Fibroblast of villous mesenchyme (primary cell): Measurements from ENCODE around the gene KBTBD4. TPM values are rescaled to one million over a fixed set of nuclear protein-coding genes. Genes with fewer than 3 reads are reported as not detected.

ENCODE experiments used
- DNase-seq: peaks from one replicate; pipeline ENCODE4 v3.0.0-alpha.2; 2010; ENCODE audit warnings: low read depth
- H3K4me3 ChIP-seq: 2 replicates; pipeline ENCODE4 v1.5.1; 2011; ENCODE audit warnings: low read depth, mild to moderate bottlenecking, low read length
- CTCF ChIP-seq: IDR thresholded peaks from 2 replicates; pipeline ENCODE4 v1.5.1; 2012; ENCODE audit warnings: low read depth, mild to moderate bottlenecking, low read length; ENCODE audit not compliant: insufficient read depth
- total RNA-seq: library from RNA; depleted of rRNA; stranded (reverse); fragments of >200 nt; gene quantifications from 2 replicates; pipeline ENCODE4 v1.2.3, GENCODE V29; 2012

The KBTBD4 gene
- 18.7 and 24.2 TPM in 2 replicates for total RNA-seq

DNA sequence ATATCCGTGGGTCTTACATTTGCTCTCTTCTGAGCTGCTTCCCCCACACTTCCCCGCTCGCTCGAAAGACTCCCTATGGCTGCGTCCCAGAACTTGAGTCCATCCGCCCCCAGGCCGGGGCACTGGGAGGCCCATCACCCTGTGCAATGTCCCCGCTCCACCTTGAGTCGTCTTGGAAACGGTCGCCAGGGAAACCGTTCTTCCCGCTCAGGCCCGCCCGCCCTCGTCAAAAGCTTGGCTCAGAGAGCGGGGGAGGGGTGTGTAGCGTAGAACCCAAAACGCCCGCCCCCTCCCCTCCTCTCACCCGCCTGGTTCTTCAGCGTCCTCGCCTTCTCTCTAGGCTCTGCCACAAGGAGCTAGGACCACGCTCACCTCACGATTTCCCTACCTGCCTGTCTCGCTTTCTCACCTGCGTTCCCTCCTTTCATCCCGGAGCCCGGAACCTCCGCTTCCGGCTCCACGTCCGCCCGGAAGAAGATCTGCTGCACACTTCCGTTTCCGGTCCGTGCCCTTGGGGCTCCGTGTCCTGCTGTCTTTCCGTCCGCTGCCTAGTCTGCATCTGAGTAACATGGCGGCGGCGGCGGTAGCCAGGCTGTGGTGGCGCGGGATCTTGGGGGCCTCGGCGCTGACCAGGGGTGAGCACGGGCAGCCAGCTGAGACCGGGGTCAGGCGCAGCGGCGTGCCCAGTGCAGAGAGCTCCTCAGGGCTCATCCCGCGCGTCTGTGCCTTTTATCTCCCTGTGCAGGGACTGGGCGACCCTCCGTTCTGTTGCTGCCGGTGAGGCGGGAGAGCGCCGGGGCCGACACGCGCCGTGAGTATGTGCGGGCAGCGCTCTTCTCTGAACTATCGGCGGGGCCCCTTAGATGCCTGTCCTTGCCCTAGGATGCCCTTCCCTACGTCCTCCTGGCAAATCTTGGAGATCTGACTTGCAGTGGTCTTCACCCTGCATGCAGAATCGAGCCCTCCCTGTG, at the start of gene KBTBD4, which contains the start of gene NDUFS3:
TSS of gene KBTBD4 (minus strand) at position 447 of the 971 bp plus-strand sequence. CDS start at position 428, 19 bp downstream.
TSS of gene NDUFS3 (plus strand) at position 551 of the 971 bp plus-strand sequence. CDS start at position 569, 18 bp downstream.
- TF ChIP-seq CTCF = no peak
- DNase-seq = peak; percentile 92
- H3K4me3 ChIP-seq = peak within 1 kb of the TSS; percentile 96

DNA sequence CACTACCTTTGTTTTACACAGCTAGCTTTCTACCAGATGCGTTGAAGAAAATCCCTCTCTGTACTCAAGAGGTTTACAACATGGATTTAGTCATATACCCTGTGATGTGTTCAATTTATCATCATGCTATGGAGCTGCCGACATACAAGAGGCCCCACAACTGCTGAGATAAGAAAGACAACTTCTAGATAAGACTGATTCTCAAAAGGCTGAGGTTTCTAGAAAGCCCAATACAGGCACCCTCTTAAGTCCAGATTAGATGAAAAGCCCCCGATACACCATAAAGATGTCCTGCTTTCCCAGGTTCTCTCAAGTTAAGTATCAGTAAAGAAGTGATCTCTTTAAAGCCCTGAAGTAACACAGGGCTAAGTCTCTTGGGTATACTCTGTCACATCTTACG, 49.3 kb upstream of the KBTBD4 start:
- no peak overlapping the region for H3K4me3 ChIP-seq
- no peak for DNase-seq
- TF ChIP-seq CTCF = no peak

DNA sequence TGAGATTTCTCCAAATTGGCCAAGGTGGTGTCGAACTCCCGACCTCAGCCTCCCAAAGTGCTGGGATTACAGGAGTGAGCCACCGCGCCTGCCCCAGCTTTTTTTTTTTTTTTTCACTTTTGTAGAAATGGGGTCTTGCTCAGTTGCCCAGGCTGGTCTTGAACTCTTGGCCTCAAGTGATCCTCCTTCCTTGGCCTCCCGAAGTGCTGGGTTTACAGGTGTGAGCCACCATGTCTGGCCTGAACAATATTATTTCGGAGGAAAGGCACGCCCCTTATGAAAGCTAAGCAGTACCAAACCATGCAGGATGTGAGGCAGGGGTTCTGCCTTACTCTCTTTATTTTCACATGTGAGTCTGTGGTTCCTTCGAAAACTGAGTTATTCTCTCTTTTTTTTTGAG, 47.5 kb upstream of the KBTBD4 start:
- TF ChIP-seq CTCF = no peak
- DNase-seq = no peak
- H3K4me3 ChIP-seq = no peak overlapping the region

DNA sequence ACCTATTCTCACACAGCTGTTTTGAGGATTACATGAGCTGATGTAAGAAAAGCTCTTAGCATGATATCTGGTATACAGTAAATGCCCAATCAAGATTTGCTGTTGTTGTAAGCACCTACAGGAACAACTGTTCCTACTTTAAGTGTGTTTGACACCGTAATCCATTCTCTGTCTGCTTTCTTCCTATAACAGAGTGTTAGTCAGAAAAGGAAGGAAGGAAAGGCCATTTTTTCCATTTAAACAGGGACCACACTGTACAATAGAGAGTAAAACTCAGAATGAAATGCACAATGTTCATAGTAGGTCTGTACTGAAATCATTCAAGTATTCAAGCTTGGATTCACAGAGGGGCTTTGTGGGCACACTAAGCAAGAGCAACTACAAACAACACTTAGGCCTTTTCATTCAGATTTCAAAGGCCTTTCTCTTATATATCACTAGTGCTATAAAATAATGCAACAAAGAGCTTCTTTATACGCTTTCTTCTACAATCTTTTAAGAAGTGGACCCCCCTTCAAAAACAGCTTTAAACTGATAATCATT, 42.1 kb upstream of the KBTBD4 start:
- TF ChIP-seq CTCF = no peak
- DNase-seq = no peak

DNA sequence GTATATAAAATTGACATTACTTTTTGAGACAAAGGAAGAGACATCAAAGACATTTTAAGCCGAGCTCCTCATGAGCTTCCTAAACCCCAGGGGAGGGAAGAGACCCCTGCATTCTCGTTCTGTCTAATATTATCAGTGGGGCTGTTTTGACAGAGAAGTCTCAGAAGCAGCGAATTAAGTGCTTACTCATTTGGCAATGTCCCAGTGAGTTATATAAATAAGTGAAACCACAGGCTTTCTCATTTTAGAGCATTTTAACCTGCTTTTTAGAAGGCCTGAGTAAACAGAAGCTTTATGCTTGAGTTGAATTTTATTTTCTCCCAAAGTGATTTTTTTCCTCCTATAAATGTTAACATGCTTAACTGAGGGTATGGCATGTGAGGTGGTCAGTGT, 38.6 kb upstream of the KBTBD4 start:
- TF ChIP-seq CTCF = no peak
- no peak overlapping the region for H3K4me3 ChIP-seq
- DNase-seq = peak; percentile 83

More for the DNA sequence above, 42.1 kb upstream of the KBTBD4 start:
- H3K4me3 ChIP-seq = no peak overlapping the region

- peak; percentile 86 for DNase-seq
- TF ChIP-seq CTCF = peak; percentile 99
- H3K4me3 ChIP-seq = no peak overlapping the region
Observed at GRCh38 chr11:47616726-47617416, 38.1 kb upstream of the KBTBD4 start.
